Stimulated activated CD4-positive, alpha-beta T cell treated with anti-CD3 and anti-CD28 coated beads, Interleukin-4, amount 100 ng/mL, for 24 hours (primary cell): ENCODE measurements around the gene LRP1B.

Experiments used
- DNase-seq: peaks from one replicate; pipeline ENCODE4 v3.0.0-alpha.2; 2020

Gene LRP1B

DNA sequence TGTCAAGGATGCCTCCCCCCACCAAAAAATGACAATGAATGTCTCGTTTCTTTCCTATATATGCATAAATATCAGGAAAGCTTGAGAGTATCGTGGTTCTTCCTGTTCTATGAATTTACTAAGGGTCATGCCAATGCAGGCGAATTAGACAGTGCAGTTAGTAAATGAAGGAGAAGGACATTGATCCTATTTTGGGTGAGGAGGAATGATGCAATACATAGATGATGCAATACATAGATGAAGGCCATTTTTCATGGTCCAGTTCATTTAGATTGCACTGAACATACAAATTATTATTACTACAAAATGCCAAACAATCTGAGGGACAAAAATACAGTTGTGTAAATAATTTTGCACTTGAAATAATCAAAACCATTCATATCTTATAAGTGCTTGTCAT is 1265.0 kb downstream of the LRP1B start:
- DNase-seq, result no peak

DNA sequence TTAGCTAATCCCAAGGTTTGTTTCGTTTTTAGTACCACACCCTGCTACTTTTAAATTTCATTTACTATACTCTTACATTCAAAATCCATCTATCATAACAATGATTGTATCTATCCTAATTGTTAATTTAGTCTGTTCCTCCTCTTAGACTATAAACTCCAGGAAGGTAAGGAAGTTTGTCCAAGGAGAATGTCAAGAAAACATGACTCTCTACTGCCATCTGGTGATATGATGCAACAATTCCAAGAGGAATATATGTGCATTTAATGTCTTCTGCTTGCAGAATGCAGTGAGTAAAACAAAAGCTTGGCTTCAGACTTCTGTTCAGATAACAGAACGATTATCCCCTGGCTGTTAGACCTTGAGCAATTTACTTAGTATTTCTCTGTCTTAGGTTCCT is 1267.1 kb downstream of the LRP1B start:
- DNase-seq, result no peak

DNA sequence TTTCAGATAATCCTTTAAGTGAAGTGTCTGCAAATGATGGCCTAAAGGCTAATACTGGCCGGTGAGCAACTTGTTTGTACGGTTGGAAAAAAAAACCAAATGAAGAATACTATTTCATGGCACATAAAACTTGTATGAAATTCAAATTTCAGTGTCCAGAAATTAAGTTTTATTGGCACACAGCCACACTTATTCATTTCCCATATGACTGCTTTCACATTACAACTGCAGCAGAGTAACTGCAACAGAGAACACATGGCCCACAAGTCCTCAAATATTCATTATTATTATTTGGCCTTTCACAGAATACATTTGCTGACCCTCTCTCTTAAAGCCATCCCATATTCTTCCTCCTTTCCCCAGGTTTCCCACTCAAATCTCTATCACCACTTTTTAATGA is 1268.6 kb downstream of the LRP1B start:
- no peak for DNase-seq

DNA sequence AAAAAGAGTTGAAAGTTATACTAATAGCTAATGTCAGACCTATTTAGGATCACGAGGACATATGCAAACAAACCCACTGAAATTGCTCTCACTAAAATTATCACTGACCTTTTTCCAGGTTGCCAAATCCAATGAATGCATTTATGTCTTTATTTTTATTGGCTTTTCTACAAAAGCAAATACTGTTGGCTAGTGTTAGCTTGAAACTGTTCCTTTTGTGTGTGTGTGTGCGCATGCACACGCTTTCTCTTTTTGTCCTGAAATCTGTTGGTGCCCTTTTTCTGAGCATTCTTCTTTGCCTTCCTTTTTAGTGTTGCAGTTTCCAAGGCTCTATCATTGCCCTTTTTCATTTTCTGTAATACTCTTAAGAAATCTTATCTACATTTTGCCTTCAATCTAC is 1269.2 kb downstream of the LRP1B start:
- no peak for DNase-seq

DNA sequence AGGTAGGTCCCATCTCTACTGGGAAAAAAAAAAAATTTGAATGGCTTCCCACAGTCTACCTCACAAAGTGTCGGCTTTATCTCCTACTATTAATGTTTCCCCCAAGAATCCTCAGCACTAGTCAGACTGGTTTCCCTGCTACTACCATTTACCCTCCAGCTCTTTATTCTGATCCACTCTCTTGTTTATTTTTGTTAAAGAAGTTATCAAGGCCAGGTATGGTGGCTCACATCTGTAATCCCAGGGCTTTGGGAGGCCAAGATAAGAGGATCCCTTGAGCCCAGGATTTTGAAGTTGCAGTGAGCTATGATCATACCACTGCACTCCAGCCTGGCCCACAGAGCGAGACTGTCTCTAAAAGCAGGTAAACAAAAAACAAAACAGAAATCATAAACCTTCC is 1275.3 kb downstream of the LRP1B start:
- DNase-seq, result no peak

DNA sequence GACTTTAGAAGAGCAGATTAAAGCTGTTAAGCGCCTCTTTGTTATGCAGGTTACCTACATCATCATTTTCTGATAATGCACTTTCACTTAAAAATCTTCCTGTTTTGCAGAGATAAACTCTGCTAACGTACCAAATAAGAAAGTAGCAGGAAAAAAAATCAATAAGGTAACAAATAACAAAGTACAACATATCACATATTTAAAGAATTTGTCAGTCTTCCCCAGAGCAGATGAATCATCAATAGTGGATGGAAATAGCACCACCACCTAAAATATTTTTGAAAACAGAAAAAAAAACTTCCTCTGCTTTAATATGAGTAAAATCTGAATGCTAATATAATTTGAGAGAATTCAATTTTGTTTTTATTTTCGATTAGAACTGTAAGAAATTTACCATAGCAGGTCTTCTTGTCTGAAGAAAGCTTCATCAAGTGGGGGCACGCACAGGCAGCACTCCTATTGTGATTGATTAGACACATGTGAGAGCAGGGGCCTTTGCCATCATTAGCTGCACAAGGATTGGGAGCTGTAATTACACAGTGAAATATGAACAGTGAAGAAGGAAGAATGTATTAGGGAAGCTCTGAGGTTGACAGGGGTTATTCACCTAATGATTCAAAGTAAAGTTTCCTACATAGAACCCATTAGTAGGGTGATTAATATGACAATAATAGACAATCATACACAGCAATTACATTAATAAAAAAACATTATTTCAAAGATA is 1279.4 kb downstream of the LRP1B start:
- DNase-seq, result no peak

DNA sequence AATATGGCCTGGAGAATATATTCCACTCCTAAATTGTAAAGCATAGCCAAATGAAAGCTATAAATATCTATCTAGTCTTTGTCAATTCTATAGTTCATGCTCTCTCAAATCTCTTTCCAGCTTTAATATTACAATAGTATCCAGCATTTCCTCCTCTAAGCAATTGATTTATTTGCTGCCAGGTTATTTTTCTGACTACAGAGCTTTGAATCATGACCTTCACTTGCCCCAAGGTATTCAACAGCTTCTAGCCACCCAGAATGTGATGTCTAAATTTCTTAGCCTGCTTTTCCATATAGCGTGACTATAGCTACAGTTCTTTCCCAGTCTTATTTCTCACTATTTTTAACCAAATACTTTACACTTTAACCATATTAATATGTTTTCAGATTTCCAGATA is 1287.6 kb downstream of the LRP1B start:
- DNase-seq, result no peak

DNA sequence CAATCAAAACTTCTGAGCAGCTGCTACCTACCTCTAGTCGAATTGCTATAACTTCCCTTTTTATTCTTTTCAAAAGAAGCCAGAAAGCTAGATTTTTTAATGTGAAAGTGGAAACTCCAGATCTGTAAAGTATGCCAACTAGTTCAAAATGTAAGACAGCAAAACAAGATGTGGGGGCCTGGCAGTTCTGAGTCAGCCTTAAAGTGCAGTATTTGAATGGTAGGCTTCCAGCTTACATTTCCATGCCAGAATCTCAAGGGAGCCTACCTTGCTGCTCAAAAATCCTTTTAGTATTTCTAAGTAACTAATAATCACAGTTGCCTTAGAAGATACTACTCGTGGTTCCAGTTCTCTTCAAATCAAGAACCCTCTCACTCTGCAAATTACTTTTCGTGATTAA is 1288.7 kb downstream of the LRP1B start:
- no peak for DNase-seq

DNA sequence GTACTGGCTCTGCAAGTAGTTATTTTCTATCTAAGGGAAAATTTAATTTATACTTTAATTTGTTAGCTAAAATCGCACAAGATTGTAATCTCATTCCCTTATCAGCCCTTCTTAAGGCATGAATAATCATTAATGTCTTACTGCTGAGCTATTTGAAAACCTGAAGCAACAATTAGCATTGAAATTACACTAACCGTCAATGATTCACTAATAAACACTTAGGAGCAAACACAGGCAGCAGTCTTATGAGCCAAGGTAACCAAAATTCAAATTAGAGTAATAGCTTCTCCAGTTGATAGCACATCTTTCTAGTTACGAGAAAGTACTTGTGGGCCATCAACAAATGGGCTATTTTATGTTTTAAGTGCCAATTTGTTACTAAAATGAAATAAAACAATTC is 1289.7 kb downstream of the LRP1B start:
- no peak for DNase-seq

DNA sequence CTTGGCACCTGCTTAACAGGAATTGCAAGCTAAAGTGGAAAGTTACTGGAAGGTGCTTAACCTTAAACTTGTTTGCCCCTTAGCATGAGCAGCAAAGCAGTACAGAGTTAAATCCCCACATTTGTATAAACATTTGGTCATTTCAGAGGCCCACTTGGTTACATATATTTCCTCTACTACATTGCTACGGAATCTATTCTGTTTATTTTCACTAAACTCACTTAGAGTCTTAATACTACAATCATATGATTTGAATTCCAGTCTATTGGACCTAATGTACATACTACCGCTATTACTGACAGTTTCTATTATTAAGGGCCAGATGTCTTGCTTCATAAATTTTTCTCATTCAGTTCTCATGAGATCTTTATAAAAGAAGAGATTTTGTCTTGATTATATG is 1294.0 kb downstream of the LRP1B start:
- no peak for DNase-seq

DNA sequence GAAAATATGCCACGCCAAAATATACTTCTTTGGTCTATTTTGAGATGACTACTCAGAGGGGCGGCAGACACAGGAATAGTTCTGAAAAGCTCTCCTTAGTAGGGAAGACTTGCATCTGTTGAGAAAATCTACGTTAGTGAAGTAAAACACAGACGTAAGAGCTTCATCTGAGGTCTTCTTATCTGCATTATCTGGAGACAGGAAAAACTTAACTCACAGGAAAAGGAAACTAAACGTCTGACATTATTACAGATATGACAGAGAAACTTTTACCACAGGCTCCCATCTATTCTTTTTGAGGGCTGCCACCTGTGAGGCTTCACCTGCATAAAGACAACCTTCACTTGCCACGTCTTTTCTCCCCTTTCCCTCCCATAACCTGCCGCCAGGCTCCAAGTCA is 1295.7 kb downstream of the LRP1B start:
- no peak for DNase-seq

DNA sequence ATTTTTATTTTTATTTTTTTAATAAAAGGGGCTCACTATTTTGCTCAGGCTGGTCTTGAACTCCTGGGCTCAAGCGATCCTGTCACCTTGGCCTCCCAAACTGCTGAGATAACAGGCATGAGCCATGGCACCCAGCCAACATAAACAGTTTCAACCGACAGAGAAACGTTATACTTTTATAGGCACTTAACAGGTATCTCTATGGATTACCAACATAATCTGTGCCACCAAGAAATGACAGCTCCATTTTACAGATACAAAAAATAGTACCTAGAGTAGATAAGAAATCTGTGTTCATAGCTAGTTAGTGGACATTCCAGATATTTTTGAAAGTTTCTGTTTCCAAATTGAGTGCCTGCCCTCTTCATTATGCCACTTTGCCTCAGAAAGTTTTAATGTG is 1316.7 kb downstream of the LRP1B start:
- DNase-seq, result no peak

DNA sequence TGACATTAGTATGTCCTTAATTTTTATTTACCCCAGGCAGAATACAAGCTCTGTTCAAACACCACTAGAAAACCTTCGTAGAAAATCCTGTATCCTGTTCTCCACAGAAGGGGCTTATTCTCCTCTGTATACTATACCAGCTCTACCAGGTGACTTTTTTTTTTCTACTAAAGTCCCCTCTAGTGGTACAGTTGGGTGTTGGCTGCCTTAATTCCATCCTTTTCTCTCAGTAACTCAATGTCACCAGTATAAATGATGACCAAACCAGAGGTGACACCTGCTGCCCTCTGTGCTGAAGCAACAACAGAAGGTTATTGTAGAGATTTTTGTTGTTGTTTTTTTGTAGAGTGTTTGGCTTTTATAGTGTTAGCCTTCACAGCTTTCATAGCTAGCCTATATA is 1322.0 kb downstream of the LRP1B start:
- no peak for DNase-seq

DNA sequence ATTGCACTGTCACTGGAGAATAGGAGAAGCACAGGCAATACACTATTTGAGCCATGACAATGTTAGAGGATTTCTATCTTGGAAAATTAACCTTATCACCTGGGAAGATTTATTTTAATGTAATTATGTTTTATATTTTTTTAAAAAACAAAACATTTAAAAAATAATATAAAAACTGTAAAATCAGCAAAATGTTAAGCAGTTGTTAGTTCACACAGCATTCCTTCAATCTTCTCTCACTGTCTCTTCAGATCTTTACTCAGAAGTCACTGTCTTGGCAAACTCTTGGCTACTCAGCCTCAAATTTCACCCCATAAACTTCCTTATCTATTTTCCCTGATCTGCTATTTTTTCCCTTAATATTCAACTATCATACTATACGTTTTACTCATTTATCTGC is 1322.6 kb downstream of the LRP1B start:
- DNase-seq, result no peak

DNA sequence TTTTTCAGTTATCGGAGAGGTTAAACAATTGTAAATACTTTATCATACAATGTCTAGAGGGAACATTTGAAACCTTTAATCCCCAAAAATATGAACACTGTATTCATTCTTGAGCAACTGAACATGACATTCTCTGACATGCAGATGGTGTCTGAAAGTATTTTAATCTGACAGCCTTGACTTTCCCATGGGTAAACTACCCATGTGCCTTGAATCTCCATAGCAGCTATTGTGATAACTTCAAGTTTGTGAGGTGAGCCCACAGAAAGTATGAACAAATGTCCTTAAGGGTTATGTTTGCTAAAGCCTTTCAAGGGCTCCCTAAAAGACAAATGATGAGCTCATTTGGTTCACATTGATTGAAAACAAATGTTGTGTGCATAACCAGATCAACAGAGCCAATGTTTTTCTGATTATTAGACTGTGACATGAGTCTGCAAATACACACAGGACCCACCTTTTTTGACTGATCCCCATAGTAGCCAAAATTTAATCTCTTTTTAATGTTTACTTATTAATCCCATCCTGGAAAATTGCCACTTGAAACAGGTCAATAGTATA is 1326.0 kb downstream of the LRP1B start:
- no peak for DNase-seq

DNA sequence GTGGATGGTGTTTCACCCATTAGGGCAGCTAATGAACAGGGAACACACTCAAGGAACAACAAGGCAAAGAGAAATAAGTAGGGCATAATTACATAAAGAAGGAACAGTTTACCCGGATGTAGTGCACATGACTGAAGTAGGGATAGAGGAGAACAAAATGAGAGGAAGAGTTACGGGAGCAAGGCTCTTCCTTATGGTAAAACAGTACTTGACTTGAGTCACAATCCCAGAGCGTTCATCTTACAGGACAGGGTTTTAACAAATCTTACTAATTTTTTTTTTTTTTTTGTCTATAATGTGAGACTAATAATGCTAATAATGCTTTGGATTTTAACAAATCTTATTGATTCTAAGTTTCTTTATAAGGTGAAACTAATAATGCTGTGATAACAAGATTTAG is 1329.5 kb downstream of the LRP1B start:
- no peak for DNase-seq

DNA sequence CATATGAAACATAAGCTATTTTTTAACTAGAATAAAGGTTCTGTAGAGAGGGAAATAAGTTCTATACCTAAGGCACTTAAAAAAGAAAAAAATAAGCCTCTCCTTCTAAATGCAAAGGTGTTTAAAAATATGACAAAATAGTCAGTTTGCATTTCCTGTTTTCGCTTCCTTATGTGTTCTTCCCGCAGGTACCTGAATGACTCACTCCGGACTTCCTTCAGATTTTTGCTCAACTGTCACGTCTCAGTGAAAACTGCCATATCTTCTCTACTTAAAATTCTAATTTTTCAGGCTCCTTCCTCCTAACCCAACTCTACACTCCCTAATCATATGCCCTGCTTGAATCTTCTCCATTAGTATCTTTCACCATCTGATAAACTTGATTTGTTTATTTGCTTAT is 1333.1 kb downstream of the LRP1B start:
- no peak for DNase-seq

DNA sequence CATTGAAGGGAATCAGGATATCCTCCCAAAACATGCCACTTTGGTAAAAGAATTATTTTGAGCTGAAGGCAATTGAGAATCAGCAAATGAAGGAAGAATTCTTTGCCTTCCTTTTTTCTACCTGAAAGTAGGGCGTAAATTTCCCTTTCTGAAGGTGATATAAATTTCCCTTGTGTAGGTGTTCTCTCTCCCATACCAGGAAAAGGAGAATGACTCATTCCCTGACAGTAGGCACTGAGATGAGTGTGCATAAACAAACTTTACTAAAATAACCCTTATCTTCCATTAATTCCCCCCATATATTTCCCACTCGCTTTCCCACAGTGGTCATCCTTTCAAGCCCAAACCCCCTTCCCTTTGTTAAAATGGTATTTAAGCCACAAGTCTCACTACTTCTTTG is 1339.0 kb downstream of the LRP1B start:
- DNase-seq, result no peak

DNA sequence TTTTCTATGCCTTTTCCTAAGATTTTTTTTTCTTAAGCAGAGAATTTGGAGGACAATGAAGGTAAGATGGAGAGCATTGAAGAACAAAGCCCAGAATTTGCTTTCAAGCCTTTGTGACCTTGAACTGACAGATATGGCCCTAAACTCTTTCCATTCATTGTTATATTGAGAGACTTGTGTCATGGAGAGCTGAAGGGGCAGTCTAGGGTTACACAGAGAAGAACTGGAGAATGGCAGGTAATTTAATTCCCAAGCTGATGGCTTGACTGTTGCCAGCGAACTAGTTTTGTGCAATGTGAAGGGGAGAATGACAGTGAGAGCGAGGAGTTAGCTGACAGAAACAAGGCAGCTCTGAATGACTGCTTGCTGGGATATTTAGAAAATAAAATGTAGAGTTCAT is 1344.2 kb downstream of the LRP1B start:
- DNase-seq, result no peak

DNA sequence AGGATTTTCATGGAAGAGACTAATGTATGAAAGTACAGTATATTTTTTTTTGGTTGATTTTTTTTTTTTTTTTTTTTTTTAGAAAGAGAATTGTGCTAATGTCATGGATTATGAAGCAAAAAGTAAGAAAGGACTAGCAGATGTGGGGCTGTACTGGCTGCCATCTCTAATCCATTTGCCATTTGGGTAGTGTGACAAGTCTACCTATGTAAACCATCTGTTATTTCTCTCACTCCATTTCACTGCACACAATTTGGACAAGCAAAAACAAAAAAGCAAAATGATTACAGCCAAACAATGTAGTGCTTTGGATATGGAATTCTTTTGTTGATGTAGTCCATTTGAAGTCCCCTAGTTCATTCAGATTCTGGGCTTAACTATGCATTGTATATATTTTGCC is 1355.4 kb downstream of the LRP1B start:
- no peak for DNase-seq

DNA sequence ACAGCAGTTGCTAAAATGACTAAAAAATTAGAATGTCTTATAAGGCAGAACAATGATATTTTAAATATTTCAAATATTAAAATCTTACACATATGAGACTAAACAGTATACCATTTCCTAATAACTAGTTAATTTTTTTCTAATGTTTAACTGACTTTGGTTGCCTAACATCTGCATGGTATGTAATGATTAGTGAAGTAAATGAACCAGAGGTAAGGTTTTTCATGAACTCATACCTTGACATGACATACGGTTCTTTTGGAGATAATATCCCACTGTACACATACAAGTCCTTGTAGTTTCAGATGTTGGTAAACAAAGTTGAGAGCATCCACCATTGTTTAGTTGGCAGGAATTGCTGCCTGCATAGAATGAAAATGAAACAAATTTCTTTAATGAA is 1360.2 kb downstream of the LRP1B start:
- no peak for DNase-seq

DNA sequence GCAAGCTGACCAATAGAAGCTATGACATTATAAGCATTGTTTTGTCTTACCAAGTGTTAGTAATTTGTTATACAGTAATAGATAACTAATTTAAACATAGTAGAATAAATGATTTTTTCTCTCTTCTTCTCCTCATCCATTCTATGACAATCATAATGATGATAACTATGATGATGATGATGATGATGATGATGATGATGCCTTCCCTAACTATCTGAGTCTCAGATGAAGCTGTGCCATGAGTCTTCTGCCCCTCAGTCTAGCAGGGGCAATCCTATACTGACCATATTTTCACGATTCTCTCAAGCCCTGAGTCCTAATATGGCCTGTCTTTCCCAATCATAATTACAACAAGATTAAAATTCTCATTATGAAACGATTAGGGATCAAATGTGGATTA is 1369.0 kb downstream of the LRP1B start:
- DNase-seq, result no peak

DNA sequence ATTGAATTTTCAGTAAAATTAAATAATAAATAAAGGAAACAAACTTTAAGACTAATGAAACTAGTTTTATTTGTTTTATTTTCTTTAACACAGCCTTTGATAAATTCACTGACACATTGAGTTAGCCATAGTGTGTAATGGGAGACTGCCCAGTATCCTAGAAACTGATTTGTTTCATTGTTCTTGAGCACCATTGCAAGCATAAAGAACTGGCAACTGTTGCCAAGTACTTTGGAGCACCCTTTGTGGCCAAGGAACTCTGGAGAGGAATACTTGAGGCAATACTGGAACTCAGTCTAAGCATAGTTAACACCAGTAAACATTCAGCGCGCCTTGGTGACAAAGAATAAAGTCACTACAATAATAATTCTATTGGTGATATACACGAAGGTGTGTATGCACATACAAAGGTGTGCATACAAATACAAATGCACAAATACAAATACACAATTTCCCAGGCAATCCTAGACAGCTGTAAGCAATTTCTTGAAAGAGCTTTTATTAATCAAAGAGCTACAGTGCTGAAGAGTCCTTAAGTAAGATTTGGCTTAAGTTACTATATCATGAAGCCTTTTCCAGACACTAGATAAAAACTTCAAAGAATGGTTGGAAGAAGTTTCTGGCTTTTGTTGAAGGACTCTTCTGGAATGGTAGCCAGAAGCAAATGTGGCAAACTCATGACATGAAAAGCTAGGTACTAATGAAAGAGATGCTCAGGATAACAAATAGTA is 1371.2 kb downstream of the LRP1B start:
- no peak for DNase-seq

DNA sequence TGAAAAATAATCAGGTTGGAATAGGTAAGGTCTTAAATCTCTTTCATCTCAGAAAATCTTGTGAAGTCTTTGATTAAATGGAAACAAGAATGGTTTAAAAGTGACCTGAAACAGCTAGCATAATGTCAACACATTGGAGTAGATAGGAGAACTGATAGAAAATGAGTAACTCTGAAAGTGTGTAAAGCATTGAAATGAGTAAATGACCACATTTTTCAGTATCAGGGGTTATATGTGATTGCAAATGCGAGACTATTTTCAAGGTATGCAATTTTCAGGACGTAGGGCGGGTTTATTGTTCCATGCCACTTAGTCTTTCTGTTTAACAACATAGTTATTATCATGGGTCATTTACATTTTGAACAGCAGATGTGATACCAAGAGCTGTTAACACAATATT is 1383.2 kb downstream of the LRP1B start:
- no peak for DNase-seq

DNA sequence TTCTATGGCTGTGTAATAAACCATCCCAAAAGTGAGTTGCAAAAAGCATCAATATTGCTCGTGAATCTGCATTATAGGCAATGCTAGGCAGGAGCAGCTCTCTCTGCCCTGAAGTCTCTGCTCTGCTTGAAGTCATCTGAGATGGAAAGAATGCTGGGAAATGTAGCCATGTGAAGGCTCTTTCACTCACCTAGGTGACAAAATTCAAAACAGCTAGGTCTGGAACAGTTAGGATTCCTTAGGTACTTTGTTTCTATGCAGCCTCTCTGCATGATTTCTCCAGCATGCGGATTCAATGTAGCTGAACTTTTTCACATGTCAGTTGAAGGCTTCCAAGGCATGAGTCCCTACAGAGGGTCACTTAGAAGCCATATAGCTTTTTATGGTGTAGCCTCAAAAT is 1383.7 kb downstream of the LRP1B start:
- DNase-seq, result no peak
